Measurements from ENCODE around the gene MACROD2. TPM values are rescaled to one million over a fixed set of nuclear protein-coding genes. Genes with fewer than 3 reads are reported as not detected.
"Not testable (repeated sequence)": the region's sequence is repeated elsewhere in the genome, so short reads cannot be mapped to it uniquely, and the experiment has no call there.

MACROD2 gene
- total RNA-seq, 1 experiment from 2014 or later = 0.24 TPM

- DNase-seq (ENCODE audit: low read depth) = no peak
These were observed 1171.4 kb downstream of the MACROD2 start for GRCh38 chr20:15166744-15167143.

- no peak for DNase-seq (ENCODE audit: low read depth)
These were observed 1175.7 kb downstream of the MACROD2 start for GRCh38 chr20:15171016-15171415.

- no peak for DNase-seq (ENCODE audit: low read depth)
These were observed 1181.6 kb downstream of the MACROD2 start for GRCh38 chr20:15176929-15177328.

- DNase-seq (ENCODE audit: low read depth) = no peak
These were observed 1183.3 kb downstream of the MACROD2 start for GRCh38 chr20:15178581-15178980.

- DNase-seq (ENCODE audit: low read depth) = no peak
These were observed 1184.1 kb downstream of the MACROD2 start for GRCh38 chr20:15179381-15179780.

- no peak for DNase-seq (ENCODE audit: low read depth)
These were observed 1184.5 kb downstream of the MACROD2 start for GRCh38 chr20:15179781-15180180.

GRCh38 chr20:15185322-15185721, 1190.0 kb downstream of the MACROD2 start:
- DNase-seq (ENCODE audit: low read depth) = no peak

GRCh38 chr20:15185913-15186312, 1190.6 kb downstream of the MACROD2 start:
- no peak for DNase-seq (ENCODE audit: low read depth)

- DNase-seq (ENCODE audit: low read depth) = no peak
These were observed 1192.3 kb downstream of the MACROD2 start for GRCh38 chr20:15187612-15188011.

GRCh38 chr20:15188415-15188814, 1193.1 kb downstream of the MACROD2 start:
- no peak for DNase-seq (ENCODE audit: low read depth)

- no peak for DNase-seq (ENCODE audit: low read depth)
These were observed 1195.9 kb downstream of the MACROD2 start for GRCh38 chr20:15191082-15191723.

- no peak for DNase-seq (ENCODE audit: low read depth)
These were observed 1200.1 kb downstream of the MACROD2 start for GRCh38 chr20:15195378-15195777.

- DNase-seq (ENCODE audit: low read depth) = no peak
These were observed 1201.4 kb downstream of the MACROD2 start for GRCh38 chr20:15196547-15197255.

GRCh38 chr20:15198017-15198416, 1202.7 kb downstream of the MACROD2 start:
- DNase-seq (ENCODE audit: low read depth) = not testable (repeated sequence)

GRCh38 chr20:15199698-15200097, 1204.4 kb downstream of the MACROD2 start:
- no peak for DNase-seq (ENCODE audit: low read depth)

GRCh38 chr20:15200147-15200565, 1204.8 kb downstream of the MACROD2 start:
- DNase-seq (ENCODE audit: low read depth) = no peak

- DNase-seq (ENCODE audit: low read depth) = no peak
These were observed 1206.3 kb downstream of the MACROD2 start for GRCh38 chr20:15201602-15202001.

GRCh38 chr20:15204234-15204633, 1208.9 kb downstream of the MACROD2 start:
- DNase-seq (ENCODE audit: low read depth) = no peak

GRCh38 chr20:15205028-15205427, 1209.7 kb downstream of the MACROD2 start:
- no peak for DNase-seq (ENCODE audit: low read depth)

GRCh38 chr20:15205719-15206118, 1210.4 kb downstream of the MACROD2 start:
- DNase-seq (ENCODE audit: low read depth) = no peak

GRCh38 chr20:15209537-15209936, 1214.2 kb downstream of the MACROD2 start:
- DNase-seq (ENCODE audit: low read depth) = no peak

- no peak for DNase-seq (ENCODE audit: low read depth)
These were observed 1218.7 kb downstream of the MACROD2 start for GRCh38 chr20:15214051-15214450.

GRCh38 chr20:15220009-15220656, 1224.8 kb downstream of the MACROD2 start:
- DNase-seq (ENCODE audit: low read depth) = peak; percentile 7

Measured in RPMI7951 (cell line).